ENCODE results near the gene GTPBP3.

GRCh38 chr19:17327654-17328516, 9.5 kb upstream of the GTPBP3 start:
- TF ChIP-seq EZH2 (IDR thresholded peaks at IDR 0.05; ENCODE audit: insufficient read depth, poor library complexity, severe bottlenecking) (no peak), EZH2phosphoT487 (IDR thresholded peaks at IDR 0.05; ENCODE audit: insufficient read depth, low read depth) (no peak)

All from GM23248 (cell line).